HL-60 (cell line): ENCODE measurements around the gene CPB2.

Experiments
- DNase-seq, 2 experiments: peaks; one replicate each; pipeline ENCODE4 v3.0.0-alpha.2; 2010 to 2020; ENCODE audit warnings: low read depth in 1 of 2, low spot score in 1 of 2
- H3K27ac ChIP-seq: fragments of 250-450 bp; sonication (Bioruptor Pico); replicated peaks from 2 replicates; pipeline ENCODE4 v1.5.1; 2020; ENCODE audit warnings: mild to moderate bottlenecking, moderate library complexity
- H3K27me3 ChIP-seq: fragments of 250-450 bp; sonication (Bioruptor Pico); 2 replicates; pipeline ENCODE4 v1.5.1; 2021; ENCODE audit warnings: mild to moderate bottlenecking, moderate library complexity; ENCODE audit not compliant: insufficient read depth, poor library complexity, severe bottlenecking
- H3K4me3 ChIP-seq: replicated peaks from 2 replicates; pipeline ENCODE4 v1.5.1; 2011; ENCODE audit warnings: mild to moderate bottlenecking, control low read depth, low read length; ENCODE audit not compliant: insufficient read depth
- CTCF ChIP-seq: IDR thresholded peaks from one replicate; pipeline ENCODE4 v1.5.1; 2011; ENCODE audit warnings: low read length, control low read depth, inconsistent platforms; ENCODE audit not compliant: insufficient read depth
- GABPA ChIP-seq: IDR thresholded peaks from 2 replicates; pipeline ENCODE4 v1.6.1; 2012; ENCODE audit warnings: low read depth
- POLR2AphosphoS5 ChIP-seq: IDR thresholded peaks from 2 replicates; pipeline ENCODE4 v1.6.1; 2012; ENCODE audit warnings: low read depth
- SPI1 ChIP-seq: IDR thresholded peaks from 2 replicates; pipeline ENCODE4 v1.6.1; 2012; ENCODE audit warnings: low read depth, mild to moderate bottlenecking, borderline replicate concordance
- TF ChIP-seq, protein P1 (sequence below): IDR thresholded peaks from 2 replicates; pipeline ENCODE4 v1.6.1; 2012; ENCODE audit warnings: low read depth; ENCODE audit not compliant: insufficient replicate concordance

Gene CPB2

GRCh38 chr13:46059405-46059804, 45.4 kb downstream of the CPB2 start:
- Histone ChIP-seq H3K4me3 (no peak overlapping the region), H3K27me3 (no peaks in the 10 kb centered on the region), H3K27ac (no peak overlapping the region)
- TF ChIP-seq CTCF (no peak), GABPA (no peak), POLR2AphosphoS5 (no peak), SPI1 (no peak)
- TF ChIP-seq, protein P1, sequence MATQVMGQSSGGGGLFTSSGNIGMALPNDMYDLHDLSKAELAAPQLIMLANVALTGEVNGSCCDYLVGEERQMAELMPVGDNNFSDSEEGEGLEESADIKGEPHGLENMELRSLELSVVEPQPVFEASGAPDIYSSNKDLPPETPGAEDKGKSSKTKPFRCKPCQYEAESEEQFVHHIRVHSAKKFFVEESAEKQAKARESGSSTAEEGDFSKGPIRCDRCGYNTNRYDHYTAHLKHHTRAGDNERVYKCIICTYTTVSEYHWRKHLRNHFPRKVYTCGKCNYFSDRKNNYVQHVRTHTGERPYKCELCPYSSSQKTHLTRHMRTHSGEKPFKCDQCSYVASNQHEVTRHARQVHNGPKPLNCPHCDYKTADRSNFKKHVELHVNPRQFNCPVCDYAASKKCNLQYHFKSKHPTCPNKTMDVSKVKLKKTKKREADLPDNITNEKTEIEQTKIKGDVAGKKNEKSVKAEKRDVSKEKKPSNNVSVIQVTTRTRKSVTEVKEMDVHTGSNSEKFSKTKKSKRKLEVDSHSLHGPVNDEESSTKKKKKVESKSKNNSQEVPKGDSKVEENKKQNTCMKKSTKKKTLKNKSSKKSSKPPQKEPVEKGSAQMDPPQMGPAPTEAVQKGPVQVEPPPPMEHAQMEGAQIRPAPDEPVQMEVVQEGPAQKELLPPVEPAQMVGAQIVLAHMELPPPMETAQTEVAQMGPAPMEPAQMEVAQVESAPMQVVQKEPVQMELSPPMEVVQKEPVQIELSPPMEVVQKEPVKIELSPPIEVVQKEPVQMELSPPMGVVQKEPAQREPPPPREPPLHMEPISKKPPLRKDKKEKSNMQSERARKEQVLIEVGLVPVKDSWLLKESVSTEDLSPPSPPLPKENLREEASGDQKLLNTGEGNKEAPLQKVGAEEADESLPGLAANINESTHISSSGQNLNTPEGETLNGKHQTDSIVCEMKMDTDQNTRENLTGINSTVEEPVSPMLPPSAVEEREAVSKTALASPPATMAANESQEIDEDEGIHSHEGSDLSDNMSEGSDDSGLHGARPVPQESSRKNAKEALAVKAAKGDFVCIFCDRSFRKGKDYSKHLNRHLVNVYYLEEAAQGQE: no peak
- no peak for DNase-seq

DNA sequence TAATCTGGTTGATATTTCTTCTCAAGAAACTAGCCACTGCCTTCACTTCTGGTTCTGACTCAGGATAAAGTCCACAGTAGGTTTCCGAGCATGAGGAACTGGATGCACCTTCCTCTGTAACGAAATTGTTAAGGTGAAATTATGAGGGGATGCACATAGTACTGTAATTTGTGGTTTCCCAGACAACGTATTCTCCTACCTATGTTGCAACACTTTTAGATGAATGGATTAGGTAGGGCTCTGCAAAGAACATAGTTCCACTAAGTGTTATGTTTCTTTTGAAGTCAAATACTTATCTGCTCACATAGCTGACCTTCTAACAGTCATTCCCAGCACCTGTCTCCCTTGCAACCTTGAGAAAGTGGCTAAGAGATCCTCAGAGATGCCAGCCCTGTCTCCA, 46.6 kb downstream of the CPB2 start:
- H3K27ac ChIP-seq: no peak overlapping the region
- TF ChIP-seq GABPA: no peak
- TF ChIP-seq, protein P1: no peak
- no peak for TF ChIP-seq SPI1
- TF ChIP-seq CTCF: no peak
- TF ChIP-seq POLR2AphosphoS5: no peak
- DNase-seq: no peak
- H3K27me3 ChIP-seq: no peaks in the 10 kb centered on the region
- no peak overlapping the region for H3K4me3 ChIP-seq

DNA sequence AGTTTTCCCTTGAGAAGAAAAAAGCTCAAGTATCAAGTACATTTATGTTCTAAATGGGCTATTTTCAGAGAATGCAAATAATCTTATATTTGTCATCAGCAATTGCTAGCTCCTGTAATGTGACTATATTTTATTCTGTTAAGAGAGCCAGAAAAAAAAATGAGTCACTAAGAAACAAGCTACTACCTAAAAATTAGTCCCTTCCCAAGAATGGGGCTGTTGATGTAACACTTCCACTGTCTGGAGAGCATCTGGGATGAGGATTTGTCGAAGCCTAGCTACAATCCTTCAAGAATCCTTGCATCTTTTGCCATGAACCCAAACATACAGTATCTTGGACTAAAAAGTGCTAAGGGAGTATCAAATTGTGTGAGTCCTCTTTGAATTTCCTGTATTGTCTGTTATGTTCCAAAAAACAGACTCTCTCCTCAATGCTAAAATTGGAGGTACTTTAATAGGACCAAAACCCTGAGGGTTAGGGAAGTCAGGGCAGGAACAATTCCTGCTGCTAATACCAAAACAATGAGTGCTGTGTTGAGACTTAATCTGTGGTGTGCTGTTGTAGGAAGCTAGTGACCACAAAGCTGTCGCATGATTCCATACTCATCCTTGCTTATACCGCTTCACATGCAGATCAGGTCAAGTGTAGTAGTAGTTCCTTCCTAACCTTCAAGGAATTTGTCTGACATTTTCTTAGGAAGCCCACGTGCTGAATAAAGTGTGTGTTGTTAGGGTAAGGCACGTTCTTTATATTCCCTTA, 47.4 kb downstream of the CPB2 start:
- no peak for DNase-seq
- TF ChIP-seq POLR2AphosphoS5: no peak
- TF ChIP-seq CTCF: no peak
- TF ChIP-seq GABPA: no peak
- TF ChIP-seq SPI1: no peak
- TF ChIP-seq, protein P1: no peak
- no peak overlapping the region for H3K4me3 ChIP-seq
- H3K27me3 ChIP-seq: no peaks in the 10 kb centered on the region
- H3K27ac ChIP-seq: no peak overlapping the region
